Cardiac atrium fibroblast (primary cell): Measurements from ENCODE around the gene RRP7A. TPM values are rescaled to one million over a fixed set of nuclear protein-coding genes. Genes with fewer than 3 reads are reported as not detected.

Experiments
- total RNA-seq: library from RNA; depleted of rRNA; stranded (reverse); fragments of >200 nt; gene quantifications from 2 replicates; pipeline ENCODE4 v1.2.3, GENCODE V29; 2015

Gene RRP7A, protein sequence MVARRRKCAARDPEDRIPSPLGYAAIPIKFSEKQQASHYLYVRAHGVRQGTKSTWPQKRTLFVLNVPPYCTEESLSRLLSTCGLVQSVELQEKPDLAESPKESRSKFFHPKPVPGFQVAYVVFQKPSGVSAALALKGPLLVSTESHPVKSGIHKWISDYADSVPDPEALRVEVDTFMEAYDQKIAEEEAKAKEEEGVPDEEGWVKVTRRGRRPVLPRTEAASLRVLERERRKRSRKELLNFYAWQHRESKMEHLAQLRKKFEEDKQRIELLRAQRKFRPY
- 19.1 and 24.6 TPM in 2 replicates for total RNA-seq

DNA sequence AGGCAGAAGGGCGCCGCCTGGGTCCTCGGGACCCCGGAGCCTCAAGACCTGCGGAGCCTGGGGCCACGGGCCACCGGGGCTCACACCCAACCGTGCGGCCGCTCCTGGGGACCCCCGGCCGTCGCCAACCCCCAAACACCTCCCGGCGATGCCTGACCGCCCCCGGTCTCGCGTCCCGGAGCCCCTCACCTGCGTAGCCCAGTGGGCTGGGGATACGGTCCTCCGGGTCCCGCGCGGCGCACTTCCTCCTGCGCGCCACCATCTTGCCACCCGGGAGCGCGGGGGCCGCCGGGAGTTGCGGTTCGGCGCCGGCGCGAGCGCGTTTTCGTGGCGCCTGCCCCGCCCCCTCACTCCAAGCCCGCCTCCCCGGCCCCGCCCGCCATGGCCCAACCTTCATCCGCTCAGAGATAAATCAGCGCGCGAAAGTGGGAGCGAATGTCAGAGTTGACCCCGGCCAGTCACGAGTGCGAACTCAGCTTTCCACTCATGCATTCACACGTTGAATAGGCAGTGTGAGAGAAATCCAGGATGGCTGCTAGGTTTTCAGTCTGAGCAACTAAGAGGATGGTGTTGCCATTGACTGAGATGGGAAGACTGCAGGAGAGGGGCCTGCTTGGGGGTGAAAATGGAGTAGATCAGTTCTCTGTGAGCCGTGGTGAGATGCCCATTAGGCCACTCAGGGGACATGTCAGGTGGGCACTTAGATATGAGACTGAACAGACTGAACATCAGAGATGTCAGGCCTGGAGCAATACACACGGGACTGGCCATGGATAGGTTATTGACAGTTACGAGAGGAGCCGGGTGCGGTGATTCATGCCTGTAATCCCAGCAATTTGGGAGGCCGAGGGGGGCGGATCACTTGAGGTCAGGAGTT is at the start of gene RRP7A:
Gene RRP7A (minus strand): TSS at position 272 of the 877 bp plus-strand sequence. CDS start 10 bp downstream, at position 262.

DNA sequence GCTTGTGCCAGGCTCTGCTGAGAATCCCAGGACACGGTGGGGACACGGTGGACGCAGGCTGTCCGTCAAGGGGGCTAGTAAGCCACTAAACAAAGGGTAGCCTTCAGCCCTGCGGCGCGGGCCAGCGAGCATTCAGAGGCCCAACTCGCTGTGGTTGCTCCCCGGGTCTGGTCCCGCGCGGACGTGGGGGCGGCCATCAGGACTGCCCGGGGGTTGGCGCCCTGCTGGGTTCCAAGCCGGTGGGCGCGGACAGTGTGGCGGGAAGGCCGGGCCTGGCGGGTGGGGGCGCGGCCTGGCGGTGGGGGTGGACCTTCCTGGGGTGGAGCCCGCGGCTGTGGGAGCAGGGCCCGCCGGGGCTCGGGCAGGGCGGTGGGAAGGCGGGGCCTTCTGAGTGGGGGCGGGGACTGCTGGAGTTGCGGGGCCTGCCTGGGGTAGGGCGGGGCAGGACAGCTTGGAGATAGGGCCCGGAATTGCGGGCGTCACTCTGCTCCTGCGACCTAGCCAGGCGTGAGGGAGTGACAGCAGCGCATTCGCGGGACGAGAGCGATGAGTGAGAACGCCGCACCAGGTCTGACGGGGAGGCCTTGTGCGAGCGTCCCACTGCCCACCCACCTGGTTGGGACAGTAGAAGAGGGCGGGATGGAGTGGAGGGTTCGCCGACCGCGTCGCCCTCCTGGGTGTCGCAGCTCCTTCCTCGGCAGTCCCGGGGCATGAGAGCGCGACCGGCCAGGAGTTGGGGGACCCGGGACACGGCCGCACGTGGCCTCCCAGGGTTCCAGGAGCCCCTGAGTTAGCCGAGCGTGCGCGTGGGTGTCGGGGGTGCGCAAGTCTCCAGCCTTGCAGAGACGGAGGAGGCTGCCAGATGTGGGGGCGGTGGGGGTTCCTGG is 34.1 kb upstream of the RRP7A start, which contains the start of gene SERHL2:
Gene SERHL2 (plus strand): TSS at position 482 of the 887 bp plus-strand sequence. CDS start 65 bp downstream, at position 547.

Other genes starting within 250 kb of the RRP7A start
- 14.1 and 17.8 TPM in 2 replicates for gene TCF20, start 249.1 kb downstream of the RRP7A start, total RNA-seq
- not detected in 2 replicates for gene NFAM1, start 87.4 kb downstream of the RRP7A start, total RNA-seq
- 2.6 and 3.6 TPM in 2 replicates for gene SERHL2, start 34.2 kb upstream of the RRP7A start, total RNA-seq
- gene POLDIP3, start 95.1 kb upstream of the RRP7A start, total RNA-seq = 29.1 and 32.4 TPM in 2 replicates
- not detected in 2 replicates for gene ATP5MGL, start 120.8 kb upstream of the RRP7A start, total RNA-seq
- gene CYB5R3, start 129.6 kb upstream of the RRP7A start, total RNA-seq = 205 and 255 TPM in 2 replicates
- 45.0 and 59.1 TPM in 2 replicates for gene A4GALT, start 201.1 kb upstream of the RRP7A start, total RNA-seq